Omental fat pad (tissue), 4 donors: ENCODE data around the gene ZDHHC14. TPM values are rescaled to one million over a fixed set of nuclear protein-coding genes. Genes with fewer than 3 reads are reported as not detected.

Experiments
- ATAC-seq: fragments of 150-250 bp; one replicate; pipeline ENCODE4 v1.9.1; 2016; ENCODE audit warnings: mild to moderate bottlenecking, moderate library complexity; ENCODE audit not compliant: low FRiP score
- DNase-seq: peaks from one replicate; pipeline ENCODE4 v3.0.0-alpha.2; 2019; ENCODE audit warnings: low spot score
- total RNA-seq, 4 donors: library from RNA; depleted of rRNA; stranded (reverse); fragments of >200 nt; gene quantifications; one replicate each; pipeline ENCODE4 v1.1.0, GENCODE V29; 2016
- TF ChIP-seq, protein P1 (sequence below), 3 donors: fragments of 450-650 bp; IDR thresholded peaks; one replicate each; pipeline ENCODE4 v1.5.1; 2016 to 2017; ENCODE audit warnings: antibody characterized with exemption in 3 of 3, mild to moderate bottlenecking in 3 of 3, moderate library complexity in 2 of 3

Gene ZDHHC14
- total RNA-seq, 4 donors from 2014 or later, result 5.6 to 13.7 (median 6.9) TPM

- TF ChIP-seq, protein P1, sequence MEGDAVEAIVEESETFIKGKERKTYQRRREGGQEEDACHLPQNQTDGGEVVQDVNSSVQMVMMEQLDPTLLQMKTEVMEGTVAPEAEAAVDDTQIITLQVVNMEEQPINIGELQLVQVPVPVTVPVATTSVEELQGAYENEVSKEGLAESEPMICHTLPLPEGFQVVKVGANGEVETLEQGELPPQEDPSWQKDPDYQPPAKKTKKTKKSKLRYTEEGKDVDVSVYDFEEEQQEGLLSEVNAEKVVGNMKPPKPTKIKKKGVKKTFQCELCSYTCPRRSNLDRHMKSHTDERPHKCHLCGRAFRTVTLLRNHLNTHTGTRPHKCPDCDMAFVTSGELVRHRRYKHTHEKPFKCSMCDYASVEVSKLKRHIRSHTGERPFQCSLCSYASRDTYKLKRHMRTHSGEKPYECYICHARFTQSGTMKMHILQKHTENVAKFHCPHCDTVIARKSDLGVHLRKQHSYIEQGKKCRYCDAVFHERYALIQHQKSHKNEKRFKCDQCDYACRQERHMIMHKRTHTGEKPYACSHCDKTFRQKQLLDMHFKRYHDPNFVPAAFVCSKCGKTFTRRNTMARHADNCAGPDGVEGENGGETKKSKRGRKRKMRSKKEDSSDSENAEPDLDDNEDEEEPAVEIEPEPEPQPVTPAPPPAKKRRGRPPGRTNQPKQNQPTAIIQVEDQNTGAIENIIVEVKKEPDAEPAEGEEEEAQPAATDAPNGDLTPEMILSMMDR (IDR thresholded peaks at IDR 0.05), result no peak
- DNase-seq (no peak), ATAC-seq (no peak)
These were observed 152.3 kb downstream of the ZDHHC14 start for GRCh38 chr6:157533048-157533871.

DNA sequence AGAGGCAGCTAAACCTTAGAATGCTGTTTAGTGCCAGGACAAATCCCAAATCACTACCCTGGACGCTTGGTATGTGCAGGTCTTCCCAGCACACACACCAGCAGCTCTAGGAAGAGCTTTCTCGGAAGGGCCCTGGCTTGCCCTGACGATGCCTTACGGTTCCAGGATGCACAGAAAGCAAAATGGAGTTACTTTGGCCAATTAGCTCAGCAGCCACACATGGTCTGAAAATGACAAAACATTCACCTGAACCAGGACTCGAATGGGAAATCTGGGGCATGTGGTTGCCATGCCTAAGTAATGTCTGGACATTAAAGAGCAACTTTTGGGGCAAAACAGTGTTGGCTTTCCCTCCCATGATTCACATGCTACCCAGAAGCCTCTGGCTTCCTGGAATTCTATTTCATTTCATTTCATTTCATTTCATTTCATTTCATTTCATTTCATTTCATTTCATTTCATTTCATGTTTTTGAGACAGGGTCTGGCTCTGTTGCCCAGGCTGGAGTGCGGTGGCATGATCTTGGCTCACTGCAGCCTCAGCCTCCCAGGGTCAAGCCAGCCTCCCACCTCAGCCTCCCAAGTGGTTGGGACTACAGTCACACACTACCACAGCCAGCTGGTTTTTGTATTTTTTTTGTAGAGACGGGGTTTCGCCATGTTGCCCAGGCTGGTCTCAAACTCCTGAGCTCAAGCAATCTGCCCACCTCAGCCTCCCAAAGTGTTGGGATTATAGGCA, 153.3 kb downstream of the ZDHHC14 start:
- no peak for ATAC-seq

DNA sequence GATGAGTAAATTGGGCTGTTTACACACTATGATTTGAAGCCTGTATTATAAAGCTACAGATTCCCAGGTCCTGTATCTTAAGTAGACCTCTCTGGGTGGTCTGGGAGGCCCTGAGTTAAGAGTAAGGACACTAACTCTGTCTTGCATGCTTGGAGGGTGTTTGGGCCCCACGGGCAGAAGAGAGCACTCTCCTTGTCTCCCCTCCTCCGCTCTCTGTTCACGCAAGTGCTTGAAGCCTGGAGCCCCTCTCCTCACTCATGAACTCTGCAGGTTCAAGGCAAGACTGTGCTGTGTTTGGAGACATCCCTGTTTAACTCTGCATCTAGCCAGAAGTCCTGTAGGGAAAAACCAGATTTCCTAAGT, 154.0 kb downstream of the ZDHHC14 start:
- TF ChIP-seq, protein P1 (IDR thresholded peaks at IDR 0.05), result no peak
- DNase-seq (no peak), ATAC-seq (no peak)

More for the DNA sequence above, 153.3 kb downstream of the ZDHHC14 start:
- TF ChIP-seq, protein P1 (IDR thresholded peaks at IDR 0.05), result no peak
- no peak for DNase-seq

- ATAC-seq (no peak), DNase-seq (no peak)
- TF ChIP-seq, protein P1 (IDR thresholded peaks at IDR 0.05), result no peak
These were observed 154.6 kb downstream of the ZDHHC14 start for GRCh38 chr6:157535340-157536222.

- TF ChIP-seq, protein P1 (IDR thresholded peaks at IDR 0.05), result no peak
- no peak for DNase-seq
- no peak for ATAC-seq
These were observed 155.2 kb downstream of the ZDHHC14 start for GRCh38 chr6:157536223-157536545.

- DNase-seq (no peak), ATAC-seq (no peak)
- TF ChIP-seq, protein P1 (IDR thresholded peaks at IDR 0.05), result no peak
These were observed 156.6 kb downstream of the ZDHHC14 start for GRCh38 chr6:157537556-157537955.
